Measurements from ENCODE around the gene CNRIP1.
"Not testable (repeated sequence)": the region's sequence is repeated elsewhere in the genome, so short reads cannot be mapped to it uniquely, and the experiment has no call there.

The CNRIP1 gene

GRCh38 chr2:68340226-68341061 lies 20.7 kb upstream of the CNRIP1 start:
- DNase-seq = no peak

- DNase-seq = no peak
Measured at GRCh38 chr2:68336192-68336591, 16.4 kb upstream of the CNRIP1 start.

GRCh38 chr2:68333931-68334330 lies 14.2 kb upstream of the CNRIP1 start:
- DNase-seq = no peak

GRCh38 chr2:68333009-68333408 lies 13.3 kb upstream of the CNRIP1 start:
- no peak for DNase-seq

GRCh38 chr2:68330691-68331090 lies 10.9 kb upstream of the CNRIP1 start:
- no peak for DNase-seq

GRCh38 chr2:68328901-68329300 lies 9.2 kb upstream of the CNRIP1 start:
- DNase-seq = no peak

- no peak for DNase-seq
Measured at GRCh38 chr2:68325056-68325455, 5.3 kb upstream of the CNRIP1 start.

GRCh38 chr2:68320118-68320641 lies 431 bp upstream of the CNRIP1 start:
- peak; percentile 72 for DNase-seq

- DNase-seq = no peak
Measured at GRCh38 chr2:68318914-68319397, 793 bp downstream of the CNRIP1 start.

GRCh38 chr2:68317971-68318913 lies 1.5 kb downstream of the CNRIP1 start:
- no peak for DNase-seq

- DNase-seq = no peak
Measured at GRCh38 chr2:68316111-68316510, 3.6 kb downstream of the CNRIP1 start.

GRCh38 chr2:68311033-68311432 lies 8.7 kb downstream of the CNRIP1 start:
- DNase-seq = no peak

GRCh38 chr2:68309426-68309825 lies 10.3 kb downstream of the CNRIP1 start:
- no peak for DNase-seq

- not testable (repeated sequence) for DNase-seq
Measured at GRCh38 chr2:68303902-68304272, 15.9 kb downstream of the CNRIP1 start.

- DNase-seq = no peak
Measured at GRCh38 chr2:68303033-68303901, 16.5 kb downstream of the CNRIP1 start.

- no peak for DNase-seq
Measured at GRCh38 chr2:68302281-68302875, 17.4 kb downstream of the CNRIP1 start.

- no peak for DNase-seq
Measured at GRCh38 chr2:68295516-68295915, 24.2 kb downstream of the CNRIP1 start.

- no peak for DNase-seq
Measured at GRCh38 chr2:68294913-68295312, 24.8 kb downstream of the CNRIP1 start.

- no peak for DNase-seq
Measured at GRCh38 chr2:68294187-68294586, 25.6 kb downstream of the CNRIP1 start.

GRCh38 chr2:68293755-68294154 lies 26.0 kb downstream of the CNRIP1 start:
- no peak for DNase-seq

- DNase-seq = no peak
Measured at GRCh38 chr2:68293024-68293423, 26.7 kb downstream of the CNRIP1 start.

GRCh38 chr2:68292108-68292710 lies 27.5 kb downstream of the CNRIP1 start:
- no peak for DNase-seq

Data from retina (tissue), 1 donor.